GM19240 (cell line): ENCODE data around the gene TMEM92.
"Not testable (repeated sequence)": the region's sequence is repeated elsewhere in the genome, so short reads cannot be mapped to it uniquely, and the experiment has no call there.

Source experiments
- DNase-seq: peaks from one replicate; pipeline ENCODE4 v3.0.0; 2011; ENCODE audit warnings: low spot score; ENCODE audit not compliant: insufficient read length

Gene TMEM92

DNA sequence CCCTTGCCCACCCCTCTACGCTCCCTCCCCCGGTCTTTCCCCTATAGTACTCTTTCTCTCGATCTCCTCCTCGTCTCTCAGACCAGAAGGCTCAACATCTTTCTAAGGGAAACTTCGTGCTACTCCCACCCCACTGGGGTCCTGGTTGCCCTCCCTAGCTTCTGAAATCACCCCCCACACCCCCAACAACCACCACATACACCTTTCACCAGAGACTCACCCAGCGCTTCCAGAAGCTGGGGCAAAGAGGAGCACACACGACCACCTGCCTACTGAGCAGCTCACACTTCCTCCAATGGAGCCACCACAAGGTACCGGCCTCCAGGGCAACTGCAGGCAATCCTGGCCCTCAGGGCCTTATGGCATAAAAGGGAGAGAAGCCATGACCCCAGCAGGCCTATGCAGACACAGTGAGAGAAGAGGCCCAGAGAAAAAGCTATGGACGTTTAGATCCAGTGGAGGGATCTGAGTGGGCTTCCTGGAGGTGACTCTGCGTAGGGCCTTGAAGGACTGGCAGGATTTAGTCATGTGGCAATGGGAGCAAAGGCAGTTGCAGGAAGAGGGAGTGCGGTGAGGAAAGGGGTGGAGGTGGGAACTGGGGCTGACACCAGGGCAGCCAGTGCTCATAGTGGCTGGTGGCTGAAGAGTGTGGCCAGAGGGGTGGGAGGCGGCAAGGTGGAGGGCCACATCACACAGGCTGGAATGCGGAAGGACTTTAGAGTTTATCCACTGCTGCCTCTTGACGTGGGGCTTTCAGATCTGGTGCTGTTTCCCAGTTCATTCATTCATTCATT is 12.1 kb upstream of the TMEM92 start:
- DNase-seq = no peak

DNA sequence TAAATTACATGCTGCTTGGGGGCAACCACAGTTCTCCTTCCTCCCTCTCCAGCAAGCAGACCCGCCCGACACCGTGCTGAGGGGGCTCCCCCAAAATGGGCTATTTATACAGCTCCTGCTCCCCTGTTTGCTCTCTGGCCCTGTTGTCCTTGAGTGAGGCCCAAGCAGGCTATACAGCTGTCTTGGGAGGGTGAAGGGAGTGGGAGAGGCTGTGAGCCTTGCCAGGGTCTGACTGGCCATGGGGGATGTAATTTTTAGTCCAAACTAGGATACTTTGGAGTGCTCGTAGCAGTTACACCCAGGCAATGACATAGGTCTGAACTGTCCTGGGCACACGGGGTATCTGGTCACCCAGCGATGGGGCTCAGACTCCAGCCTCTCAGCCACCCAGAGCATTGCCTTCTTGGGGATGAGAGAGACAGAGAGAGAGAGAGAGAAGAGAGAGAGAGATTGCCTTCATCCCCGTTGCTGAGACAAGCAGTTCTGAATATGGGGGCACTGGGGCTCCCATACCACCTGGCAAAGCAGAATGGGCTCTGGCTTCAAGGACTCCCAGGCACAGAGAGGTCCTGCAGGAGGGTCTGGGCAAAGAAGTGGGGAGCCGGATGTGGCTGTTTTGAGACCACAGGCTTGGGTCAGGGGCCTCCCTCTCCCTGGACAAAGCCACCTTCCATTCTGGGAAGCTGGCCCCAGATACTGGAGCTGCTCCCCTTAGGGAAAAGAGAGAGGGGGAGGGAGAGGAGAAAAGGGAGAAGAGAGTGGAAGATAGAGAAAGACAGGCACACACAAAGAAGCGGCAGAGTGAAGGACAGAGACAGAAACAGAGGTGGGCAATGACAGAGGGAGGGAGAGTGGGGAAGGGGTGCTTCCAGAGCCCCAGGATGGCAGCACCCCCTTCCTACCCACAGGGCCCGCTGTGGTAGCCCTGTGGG is 10.7 kb upstream of the TMEM92 start:
- no peak for DNase-seq

DNA sequence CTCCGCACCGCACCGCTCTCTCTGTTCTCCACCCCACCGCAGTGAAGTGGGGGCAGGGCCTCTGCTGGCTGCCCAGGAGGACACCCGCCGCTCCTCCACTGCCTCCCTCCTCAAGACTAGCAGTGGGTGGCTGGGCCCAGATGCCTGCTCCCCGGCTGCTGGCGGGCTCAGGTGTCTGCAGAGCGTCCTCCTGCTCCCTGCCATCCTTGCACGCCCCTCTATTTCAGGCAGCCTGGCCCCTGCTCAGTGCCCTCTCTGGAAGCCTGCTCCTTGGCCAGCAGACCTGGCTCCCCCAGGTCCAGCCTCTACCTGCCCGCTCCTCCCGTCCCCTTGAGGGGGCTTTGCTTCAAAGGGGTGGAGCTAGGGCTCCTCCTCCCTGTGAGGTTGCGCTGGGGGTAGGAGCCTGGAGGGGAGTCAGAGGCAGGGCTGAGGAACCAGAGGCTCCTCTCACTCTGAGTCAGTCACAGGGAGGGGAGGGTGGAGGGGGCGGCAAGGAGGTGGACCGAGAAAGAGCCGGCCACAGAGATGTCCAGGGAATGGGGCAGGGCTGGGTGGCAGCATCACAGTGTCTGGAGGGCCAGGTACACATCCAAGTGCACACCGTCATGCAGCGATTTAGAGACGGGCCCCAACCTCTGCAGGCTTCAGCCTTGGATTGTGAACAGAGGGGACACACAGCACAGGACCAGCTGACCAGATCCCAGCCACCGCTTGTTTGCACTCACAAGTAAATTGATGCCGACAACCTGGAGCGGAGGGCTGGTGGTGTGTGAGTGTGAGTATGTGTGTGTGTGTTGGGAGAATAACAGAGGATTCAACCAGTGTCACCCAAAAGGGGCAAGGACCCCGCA is 9.8 kb upstream of the TMEM92 start:
- no peak for DNase-seq

DNA sequence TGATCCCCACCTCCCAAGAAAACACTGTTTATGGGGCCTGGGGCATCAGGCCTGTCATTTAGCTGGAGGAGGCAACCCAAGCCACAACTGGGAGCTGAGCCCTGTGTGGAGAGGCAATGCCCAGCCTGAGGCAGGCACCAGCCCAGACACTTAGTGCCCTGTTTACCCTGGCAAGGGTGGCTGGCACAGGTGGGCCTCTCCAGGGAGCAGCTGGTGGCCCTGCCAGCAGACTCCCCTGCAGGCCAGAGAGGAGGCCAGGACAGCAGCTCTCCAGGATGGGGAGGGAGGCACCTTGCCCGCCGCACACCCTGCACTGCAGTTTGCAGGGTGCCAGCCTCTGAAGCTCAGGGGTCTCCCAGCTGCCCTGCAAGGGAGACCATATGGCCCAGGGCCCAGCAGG is 9.1 kb upstream of the TMEM92 start:
- DNase-seq = no peak

DNA sequence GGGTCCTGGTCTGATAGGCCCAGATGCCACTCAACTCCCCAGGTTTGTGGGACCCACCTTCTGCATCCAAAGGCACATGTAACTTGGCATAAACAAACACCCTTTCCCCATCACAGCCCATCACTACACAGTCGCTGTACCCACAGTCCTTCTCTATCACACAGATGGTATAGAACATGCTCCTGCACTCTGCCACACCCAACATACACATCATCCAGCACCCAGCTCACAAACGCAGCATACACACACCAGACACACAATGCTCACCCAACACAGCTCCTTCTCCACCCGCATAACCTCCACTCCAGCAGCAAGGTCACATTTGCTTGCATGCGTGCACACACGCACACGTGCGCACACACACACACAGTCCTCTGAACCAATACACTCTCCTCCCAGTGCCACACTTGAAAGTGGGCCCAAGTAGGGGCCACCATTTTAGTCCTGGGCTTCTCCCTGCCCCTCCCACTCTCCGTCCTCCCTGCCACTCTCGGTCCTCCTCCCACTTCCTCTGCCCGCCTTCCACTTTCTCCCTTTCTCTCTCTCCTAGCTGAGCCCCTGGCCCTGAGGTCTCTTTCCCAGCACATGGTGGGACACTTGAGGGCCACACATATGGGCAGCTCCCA is 8.5 kb upstream of the TMEM92 start:
- DNase-seq = no peak

DNA sequence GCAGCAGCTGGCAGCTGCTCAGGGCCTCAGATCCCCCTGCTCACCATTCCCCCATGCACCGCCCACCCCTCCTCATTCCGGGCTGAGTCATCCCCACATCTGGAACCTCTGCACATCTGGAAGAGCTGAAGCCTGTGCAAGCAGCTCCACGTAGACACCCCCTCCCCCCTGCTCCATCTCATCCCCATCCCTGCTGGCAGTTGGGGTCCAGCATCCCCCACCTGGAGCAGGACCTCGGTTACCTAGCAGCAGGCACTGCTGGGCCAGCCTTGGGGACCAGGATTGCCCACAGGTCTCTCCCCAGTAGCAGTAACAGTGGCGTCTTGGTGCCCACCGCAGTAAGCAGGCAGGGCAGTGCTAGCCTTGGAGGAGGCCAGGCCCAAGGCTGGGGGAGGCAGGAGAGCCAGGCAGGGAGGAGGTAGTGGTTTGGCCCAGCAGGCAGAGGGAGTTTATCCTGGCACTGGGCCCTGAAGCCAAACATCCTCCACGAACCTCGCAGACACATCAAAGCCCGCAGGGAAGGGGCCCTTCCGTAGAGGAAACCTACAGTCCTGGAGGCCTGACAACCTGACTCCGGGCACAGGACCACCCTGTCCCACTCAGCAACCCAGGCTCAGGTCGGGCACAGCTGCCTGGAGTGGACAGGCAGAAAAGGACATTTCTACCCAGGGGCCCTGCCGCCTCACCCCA is 7.7 kb upstream of the TMEM92 start:
- DNase-seq = no peak

DNA sequence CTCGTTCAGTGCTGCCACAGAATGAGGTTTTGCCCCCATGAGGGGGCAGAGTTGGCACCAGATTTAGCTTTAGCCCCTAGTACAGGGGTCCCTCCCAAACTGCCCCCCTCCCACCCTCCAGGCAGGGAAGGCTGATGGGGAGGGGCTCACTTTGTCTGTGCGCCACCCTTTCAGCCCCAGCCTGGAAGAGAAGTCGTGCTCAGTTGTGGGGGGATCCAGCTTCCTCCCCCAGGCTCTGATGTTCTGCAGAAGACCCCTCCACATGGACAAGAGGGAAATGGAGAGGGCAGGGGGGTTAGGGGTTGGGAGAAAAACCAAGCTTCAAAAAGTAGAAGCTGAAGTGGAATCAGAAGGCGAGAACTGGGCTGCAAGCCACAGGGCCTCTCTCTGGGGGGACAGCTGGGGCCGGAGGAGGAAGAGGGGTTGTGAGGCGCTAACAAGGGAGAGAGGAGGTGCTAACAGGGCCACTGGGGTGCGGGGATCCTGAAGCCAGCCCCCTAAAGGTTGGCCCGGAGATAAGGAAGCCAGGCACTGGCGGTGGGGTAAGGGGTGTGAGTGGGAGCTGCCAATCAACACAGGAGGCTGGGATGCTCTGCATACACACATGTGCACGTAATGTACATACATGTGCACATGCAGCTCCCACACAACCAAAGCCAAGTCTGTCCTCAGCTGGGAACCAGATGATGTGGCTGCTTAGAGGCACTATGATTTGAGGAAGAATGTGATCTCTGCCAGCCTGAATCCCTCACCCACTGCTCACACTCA is 7.0 kb upstream of the TMEM92 start:
- DNase-seq = no peak

DNA sequence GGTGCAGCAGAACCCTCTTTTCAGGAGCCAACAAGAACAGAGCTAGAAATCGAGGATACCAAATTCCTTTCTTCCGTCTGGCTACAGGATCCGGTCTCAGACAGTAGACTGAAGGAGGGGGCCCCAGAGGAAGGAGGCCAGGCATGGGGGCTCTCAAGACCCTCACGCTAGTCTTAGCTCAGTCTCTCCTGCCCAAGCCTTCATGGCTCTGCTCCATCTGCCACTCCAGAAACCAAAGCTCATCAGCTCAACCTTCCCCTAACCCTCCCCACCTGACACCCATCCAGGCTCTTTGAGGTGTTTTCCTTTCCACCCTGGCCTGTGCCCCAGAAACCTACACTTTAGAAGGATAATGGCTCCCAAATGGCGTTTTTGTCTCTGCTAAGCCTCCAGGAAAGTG is 6.2 kb upstream of the TMEM92 start:
- no peak for DNase-seq

DNA sequence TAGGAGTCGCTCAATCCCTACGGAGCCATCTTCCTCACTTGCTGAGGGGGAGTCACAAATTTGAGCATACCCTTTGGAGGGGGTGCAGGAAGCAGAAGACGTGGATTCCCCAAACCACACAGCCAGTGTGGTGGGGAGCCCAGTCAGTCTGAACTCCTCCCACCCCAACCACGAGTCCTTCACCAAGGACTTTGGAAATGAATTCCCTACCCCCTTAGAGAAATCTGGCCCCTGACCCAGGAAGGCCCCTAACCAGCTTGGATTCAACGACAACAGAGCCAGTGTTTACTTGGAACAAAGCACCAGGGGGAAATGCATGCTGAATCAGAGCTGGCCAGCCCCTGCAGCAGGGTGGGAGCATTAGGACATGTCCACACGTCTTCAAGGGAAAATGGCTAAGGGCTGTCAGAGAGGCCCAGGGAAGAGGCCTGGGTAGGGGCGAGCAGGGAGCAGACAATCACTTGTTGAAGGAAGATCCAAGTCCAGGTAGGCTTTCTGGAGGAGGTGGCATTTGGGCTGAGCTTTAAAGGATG is 5.5 kb upstream of the TMEM92 start:
- no peak for DNase-seq

DNA sequence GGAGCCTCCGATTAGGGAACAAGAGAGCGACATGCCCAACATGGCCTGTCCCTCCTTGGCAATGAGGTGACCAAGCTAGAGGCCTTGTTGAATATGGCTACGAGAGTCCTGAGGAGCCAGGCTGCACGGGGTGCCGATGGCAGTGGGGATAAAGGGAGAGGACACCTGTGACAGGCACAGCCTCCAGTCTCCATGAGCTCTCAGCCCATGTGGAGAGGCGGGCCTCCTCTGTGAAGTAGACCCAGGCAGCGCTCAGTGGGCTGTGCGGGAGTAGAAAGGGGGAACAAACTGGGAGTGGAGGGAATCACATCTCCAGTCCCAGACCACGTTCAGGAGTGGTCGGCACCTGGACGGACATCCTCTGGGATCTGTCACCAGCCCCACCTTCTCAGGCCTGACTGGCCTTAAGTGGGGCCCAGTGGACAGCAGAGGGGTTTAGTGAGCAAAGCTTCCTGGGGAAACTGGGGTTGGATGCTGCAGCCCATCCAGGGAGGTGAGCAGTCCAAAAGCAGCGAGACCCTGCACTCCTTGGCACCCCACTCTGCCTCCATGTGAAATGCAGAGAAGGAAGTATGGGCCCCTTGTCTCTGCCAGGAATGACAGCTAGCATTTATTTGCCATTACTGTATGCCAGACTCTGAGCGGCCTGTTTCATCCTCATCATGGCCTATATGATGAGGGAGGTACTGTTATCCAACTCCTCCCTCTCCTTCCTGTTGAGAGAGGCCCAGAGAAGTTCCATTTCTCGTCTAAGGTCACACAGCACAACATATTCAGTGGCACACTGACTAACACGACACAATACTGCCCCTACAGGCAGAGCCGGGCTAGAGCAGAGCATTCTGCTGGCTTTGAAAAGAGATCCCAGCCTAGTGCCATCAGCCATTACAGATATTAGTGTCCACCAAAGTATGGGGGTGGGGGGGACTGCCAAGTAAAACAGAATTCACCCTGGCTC is 4.5 kb upstream of the TMEM92 start:
- DNase-seq = peak; percentile 65

DNA sequence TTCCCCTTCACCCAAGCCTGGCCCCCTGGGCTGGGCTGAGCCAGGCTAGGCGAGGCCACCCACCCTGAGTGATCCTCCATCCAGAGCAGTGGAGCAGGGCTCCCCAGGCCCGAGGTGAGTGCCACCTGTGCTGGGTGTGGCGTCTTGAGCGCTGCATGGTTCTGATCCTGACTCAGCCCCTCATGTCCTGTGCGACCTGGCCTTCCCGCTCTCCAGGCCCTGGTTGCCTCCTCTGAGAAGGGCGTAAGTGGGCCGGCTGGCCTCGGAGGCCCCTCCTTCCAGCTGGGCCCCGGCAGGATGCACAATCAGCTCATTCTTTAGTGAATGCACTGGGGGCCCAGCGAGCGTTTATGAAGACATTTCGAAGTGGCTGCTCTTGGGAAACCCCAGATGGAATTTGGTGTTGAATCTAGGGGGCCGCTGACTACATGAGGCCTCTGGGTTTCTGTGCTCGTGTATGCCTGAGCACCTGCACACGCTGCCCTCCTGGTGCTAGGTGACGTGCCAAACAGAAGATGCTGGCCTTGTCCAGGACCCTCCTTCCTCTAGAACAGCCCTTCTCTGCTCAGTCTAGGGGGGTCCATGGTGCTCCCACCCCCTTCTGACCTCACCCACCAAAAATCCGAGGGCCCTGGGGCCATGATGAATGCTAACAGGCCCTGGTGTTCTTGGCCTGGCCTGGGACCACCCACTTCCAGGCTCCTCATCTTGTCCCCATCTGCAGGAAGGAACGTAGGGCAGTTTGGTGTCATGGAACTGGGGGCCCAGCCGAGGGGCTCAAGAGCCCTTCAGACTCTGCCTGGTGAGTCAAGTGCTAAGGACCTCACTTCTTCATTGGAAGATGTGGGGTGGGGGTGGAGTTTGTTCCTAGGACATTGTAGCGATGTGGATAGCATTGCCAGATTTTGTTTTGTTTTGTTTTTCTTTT is 3.6 kb upstream of the TMEM92 start:
- no peak for DNase-seq

DNA sequence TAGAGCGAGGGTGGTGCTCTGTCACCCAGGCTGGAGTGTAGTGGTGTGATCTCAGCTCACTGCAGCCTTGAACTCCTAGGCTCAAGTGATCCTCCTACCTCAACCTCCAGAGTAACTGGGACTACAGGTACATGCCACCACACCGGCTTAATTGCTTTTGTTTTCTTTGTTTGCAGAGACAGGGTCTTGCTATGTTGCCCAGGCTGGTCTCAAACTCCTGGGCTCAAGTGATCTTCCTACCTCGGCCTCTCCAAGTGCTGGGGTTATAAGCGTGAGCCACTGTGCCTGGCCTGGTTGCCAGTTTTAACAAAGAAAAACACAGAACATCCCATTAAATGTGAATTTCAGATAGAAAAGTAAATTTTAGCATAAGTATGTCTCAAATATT is 2.9 kb upstream of the TMEM92 start:
- DNase-seq = not testable (repeated sequence)

DNA sequence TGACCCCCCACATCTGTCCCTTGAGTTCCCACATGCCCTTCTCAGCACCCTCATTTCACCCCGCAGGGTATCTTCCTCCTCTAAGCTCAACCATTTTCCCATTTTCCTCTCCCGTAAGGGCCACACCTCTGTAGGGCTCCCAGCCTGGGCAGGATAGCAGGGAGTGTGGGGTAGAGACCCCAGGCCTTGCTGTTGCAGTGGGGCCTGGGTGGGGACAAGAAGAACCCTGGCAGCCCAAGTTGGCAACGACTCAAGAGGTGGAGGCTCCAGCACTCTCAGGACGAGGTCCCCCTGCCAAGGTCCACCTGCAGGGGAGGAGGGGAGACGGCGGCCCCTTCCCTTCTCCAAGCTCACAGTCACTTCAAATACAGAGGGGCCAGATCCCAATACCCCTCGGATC is 2.0 kb upstream of the TMEM92 start:
- no peak for DNase-seq

DNA sequence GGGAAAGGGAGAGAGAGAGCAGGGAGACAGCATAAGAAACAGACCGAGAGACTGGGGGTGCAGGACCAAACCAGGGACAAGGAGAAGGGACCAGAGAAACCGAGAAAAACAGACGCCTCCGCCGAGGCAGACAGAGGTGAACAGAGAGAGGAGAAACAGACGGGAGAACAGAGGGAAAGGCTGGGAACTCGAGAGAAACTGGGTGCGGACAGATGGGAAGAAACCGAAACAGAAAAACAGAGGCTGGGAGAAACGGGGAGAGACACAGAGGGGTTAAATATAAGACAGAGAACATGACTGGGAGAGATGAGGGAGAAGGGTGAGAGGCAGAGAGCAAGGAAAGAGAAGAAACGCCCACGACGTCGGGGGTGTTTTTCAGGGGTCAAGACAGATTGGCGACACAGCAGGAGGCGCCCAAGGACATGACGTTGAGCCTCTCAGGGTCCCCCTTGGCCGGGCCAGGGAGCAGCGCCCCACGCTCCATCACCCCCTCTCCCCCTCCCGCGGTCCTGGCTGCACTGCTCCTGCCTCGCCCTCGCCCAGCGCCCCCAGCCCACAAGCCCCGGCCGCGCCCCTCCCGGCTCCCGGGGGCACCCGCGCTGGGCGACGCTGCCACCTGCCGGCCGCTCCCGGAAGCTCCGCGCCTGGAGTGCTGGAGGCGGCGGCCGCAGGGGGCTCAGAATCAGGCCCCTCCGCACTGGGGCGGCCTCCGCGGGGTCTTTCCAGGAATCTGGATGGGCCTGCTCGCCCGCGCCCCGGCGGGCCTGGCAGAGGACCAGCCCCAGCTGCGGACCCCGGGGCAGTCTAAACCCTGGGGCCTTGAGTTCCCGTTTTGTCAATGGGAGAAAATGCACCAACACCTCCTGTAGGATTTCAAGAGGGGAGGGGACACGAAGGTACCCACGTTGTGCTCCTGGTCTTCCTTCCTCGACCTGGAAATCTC is 1.3 kb upstream of the TMEM92 start:
- peak; percentile 60 for DNase-seq

DNA sequence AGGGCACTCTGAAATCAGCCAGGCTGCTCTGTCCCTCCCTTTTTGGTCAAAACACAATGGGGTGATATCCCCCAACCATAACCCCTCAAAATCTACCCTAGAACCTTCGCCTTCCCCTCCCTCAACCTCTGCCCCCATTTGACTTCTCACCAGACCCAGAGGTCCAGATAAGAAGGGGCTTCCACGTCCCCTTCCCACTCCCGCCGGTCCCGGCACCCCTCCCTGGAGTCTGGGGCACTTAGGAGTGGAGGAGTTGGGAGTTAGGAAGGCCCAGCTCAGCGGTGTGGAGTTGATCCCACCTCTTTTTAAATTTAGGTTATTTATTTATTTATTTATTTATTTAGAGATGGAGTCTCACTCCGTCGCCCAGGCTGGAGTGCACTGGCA is 619 bp upstream of the TMEM92 start:
- DNase-seq = no peak

DNA sequence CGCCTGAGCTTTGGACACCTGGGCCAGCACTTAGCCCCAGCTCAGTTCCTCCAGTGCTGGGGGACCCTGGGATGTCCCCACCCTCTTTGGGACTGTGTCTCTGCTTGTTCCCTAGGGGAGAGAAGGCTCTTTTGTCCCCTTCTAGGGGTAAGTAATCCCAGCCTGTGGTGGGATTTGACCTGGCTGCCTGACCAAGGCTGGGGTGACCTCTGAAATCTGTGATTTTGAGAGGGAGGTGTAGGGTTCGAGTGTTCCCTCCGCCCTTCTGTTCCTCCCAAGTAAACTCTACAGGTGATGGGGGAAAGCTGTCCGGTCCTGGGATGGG is 593 bp downstream of the TMEM92 start:
- DNase-seq = no peak
